Inflammatory macrophage treated with lipopolysaccharide for 4 hours (primary cell): ENCODE results near the gene CILP2.

Source experiments
- DNase-seq: peaks from one replicate; pipeline ENCODE4 v3.0.0-alpha.2; 2020

The CILP2 gene

GRCh38 chr19:19531951-19532805 lies 5.9 kb upstream of the CILP2 start:
- DNase-seq: peak; percentile 71

DNA sequence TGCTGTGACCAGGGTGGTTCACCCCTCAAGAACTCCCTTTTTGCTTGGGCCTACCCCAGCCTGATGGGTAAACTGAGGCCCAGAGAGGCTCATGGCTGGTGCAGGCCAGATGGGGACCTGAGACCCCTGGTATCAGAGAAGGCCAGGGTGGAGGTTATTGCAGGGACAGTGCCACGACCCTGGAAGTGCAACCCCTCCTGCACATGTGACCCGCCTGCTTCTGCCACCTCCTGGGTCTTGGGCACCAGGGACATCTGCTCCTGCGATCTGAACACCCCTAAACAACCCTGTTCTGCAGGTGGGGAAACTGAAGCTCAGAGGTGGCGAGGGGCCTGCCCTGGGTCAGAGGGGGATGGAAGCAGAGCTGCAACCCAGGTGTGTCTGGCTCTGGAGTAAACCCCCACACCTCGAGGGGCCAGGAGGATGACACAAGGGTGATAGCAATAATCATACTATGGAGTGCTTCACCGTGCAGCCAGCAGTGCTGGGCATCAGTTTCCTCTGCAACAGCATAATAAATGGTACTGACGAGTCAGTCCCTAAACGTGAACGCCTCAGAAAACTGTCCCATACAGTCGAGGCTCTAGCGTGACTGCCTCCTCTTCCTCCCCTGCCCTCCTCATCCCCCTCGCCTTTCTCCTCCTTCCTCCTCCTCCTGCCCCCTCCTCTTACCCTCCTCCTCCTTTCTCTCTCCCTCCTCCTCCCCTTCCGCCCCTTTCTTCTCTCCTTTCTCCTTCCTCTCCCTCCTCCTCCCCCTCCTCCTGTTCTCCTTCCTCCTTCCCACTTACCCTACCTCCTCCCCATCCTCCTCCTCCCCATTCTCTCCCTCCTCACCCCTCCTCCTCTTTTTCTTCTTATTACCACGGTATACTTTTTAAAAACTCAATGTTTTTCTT lies 5.0 kb upstream of the CILP2 start:
- no peak for DNase-seq

DNA sequence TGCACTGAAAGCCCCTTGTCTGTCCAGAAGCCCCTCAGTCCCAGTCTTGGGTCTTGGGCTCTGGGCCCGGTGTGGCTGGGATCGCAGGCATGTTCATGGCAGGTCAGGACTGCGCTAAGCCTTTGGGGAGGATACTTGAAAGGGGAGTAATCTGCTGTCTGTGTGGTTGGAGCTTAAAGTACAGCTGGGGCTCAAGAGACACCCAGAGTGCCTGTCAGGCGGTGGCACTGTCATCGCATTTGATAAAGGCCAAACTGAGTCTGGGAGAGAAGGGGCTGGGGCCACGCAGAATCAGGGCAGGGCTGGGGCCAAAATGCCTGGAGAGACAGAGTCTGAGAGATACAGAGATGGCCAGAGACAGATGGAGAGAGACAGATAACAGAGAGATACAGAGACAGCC lies 4.2 kb upstream of the CILP2 start:
- no peak for DNase-seq

GRCh38 chr19:19534556-19535265 lies 3.4 kb upstream of the CILP2 start:
- DNase-seq: no peak

DNA sequence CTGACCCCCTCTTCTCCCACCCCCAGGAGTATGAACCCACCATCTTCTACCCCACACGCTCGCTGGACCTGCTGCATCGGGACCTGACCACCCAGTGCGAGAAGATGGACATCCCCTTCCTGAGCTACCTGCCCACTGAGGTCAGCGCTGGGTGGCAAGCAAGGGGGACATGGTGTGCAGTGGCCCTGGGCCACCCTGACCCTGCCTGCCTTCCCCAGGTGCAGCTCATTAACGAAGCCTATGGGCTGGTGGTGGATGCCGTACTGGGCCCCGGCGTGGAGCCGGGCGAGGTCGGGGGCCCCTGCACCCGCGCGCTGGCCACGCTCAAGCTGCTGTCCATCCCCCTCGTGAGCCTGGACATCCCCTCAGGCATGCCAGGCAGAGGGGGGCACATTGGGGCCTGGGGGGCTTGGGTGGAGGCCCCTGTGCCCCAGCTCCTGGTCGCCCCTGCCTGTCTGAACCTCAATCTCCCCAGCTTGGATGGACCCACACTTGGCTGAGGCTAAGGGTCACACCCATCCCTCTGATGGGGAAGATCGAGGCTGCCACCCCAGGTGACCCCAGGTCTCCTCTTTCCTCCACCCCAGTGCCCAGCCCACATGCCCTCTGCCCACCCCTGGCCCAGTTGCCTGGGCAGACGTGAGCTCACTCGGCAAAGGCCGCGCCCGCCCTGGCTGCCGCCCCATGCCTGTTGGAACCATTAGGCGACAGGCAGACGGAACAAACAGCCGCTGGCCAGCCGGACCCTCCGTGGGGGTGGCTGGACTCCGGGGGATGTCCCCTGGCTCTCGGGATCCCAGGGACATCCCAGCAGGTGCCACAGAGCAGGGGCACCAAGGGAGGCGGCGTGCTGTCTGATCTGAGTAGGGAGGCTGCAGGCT lies 2.5 kb upstream of the CILP2 start:
- DNase-seq: no peak

DNA sequence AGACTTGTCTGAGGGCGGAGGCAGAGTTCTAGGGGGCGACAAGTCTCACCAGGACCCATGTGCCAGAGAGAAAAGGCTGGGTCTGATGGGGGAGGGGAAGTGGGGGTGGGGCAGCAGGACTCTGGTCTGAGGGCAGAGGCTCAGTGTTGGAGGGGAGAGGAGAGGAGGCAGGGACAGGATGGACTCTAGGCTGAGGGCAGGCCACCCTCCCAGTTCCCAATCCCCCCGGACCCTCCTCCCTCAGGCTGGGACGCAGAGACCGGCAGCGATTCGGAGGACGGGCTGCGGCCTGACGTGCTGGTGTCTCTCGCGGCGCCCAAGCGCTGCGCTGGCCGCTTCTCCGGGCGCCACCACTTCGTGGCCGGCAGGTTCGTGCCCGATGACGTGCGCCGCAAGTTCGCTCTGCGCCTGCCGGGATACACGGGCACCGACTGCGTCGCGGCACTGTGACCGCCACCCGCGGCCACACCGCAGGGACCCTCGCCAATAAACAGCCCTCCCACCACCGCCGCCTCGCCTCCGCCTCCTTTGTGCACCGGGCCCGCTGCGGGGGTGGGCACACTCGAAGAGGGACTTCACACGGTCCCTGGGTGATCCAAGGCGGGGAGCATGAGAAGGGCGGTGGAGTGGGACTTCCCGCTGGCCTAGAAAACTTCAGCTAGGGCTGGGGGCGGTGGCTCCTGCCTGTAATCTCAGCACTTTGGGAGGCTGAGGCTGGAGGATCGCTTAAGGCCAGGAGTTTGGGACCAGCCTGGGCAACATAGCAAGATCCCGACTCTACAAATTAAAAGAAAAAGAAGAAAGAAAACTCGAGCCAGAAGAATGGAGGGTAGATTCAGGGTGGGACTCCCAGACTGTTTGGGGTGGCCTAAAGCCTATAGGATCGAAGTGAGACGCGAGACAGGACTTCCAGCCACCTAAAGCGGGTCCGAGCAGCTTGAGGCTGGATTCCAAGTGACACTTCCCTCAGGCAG lies 703 bp upstream of the CILP2 start:
- DNase-seq: no peak

DNA sequence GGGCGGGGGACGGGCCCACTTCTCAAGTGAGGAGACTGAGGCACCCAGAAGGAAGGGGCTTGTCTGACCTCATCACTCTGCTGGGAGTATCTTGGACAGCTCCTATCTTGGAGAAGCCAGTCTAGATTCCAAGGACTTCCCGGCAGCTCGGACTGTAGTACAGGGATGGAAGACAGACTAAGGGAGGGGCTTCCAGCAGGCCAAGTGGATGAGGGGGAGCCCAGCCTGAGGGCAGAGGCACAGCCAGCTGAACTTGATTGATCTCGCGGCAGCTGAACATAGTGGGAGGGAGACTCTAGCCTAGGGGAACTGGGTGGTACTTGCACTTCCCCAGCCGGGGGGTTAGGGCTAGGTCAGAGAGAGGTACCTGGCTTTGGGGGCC lies 711 bp downstream of the CILP2 start:
- DNase-seq: no peak

DNA sequence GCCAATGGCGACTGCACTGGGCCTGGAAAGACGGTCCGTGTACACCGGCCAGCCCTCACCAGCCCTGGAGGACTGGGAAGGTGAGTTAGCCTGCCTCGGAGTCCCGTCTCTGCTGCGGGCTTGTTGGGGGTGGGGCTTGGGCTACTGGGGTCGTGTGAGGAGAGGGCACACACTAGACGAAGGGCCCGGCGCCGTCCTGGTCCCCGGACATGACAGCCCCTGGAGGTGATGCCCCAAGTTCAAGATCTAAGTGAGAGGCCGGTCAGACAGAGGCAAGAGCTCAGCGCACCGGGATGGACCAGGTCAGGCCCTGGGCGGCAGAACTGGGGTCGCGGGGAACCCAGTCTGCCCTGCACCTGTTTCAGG lies 1.6 kb downstream of the CILP2 start:
- DNase-seq: no peak

GRCh38 chr19:19540064-19540714 lies 2.1 kb downstream of the CILP2 start:
- DNase-seq: peak; percentile 86

DNA sequence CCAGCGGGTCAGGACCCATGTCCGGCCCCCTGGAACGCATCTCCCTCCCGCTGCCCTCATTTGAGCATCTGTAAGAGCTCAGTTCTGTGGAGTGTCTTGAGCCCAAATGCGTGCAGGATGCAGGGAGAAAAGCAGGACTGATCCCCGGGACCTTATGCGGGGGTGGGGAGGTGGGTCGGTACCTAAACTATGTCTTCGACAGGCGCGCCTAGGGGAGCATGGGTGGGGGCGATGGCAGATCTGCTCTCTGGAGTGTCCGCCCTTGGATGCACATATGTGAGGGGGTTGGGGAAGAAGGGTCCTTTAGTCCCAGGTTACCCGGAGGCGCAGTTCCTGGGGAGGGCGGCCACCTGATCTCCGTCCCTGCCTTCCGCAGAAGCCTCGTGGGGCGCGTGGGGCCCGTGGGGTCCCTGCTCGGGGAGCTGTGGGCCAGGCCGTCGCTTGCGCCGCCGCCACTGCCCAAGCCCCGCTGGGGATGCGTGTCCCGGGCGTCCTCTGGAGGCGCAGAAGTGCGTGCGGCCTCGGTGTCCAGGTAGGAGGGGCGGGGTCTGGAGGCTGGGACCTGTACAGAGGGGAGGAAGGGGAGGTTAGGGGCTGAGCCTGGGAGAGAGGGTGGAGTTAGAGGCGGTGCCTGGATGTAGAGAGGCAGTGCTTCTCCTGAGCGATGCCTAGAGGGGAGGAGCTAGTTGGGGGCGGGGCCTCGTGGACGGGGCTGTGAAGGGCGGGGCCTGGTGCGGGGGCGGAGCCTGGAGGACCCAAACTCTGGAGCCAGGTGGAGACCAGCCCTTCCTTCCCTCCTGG lies 2.9 kb downstream of the CILP2 start:
- DNase-seq: peak; percentile 38

GRCh38 chr19:19541616-19542015 lies 3.6 kb downstream of the CILP2 start:
- DNase-seq: no peak

GRCh38 chr19:19542507-19542906 lies 4.4 kb downstream of the CILP2 start:
- peak; percentile 70 for DNase-seq

GRCh38 chr19:19543101-19543500 lies 5.0 kb downstream of the CILP2 start:
- DNase-seq: no peak

- DNase-seq: no peak
Observed at GRCh38 chr19:19543640-19544039, 5.6 kb downstream of the CILP2 start.

GRCh38 chr19:19544257-19544953 lies 6.3 kb downstream of the CILP2 start:
- no peak for DNase-seq

DNA sequence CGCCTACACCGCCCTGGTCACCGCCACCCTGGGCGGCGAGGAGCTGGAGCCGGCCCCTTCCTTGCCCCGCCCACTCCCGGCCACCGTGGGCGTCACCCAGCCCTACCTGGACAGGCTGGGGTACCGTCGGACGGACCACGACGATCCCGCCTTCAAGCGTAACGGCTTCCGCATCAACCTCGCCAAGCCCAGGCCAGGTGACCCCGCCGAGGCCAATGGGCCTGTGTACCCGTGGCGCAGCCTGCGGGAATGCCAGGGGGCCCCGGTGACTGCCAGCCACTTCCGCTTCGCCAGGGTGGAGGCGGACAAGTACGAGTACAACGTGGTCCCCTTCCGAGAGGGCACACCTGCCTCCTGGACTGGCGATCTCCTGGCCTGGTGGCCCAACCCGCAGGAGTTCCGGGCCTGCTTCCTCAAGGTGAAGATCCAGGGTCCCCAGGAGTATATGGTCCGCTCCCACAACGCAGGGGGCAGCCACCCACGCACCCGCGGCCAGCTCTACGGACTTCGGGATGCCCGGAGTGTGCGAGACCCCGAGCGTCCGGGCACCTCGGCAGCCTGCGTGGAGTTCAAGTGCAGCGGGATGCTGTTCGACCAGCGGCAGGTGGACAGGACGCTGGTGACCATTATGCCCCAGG lies 7.0 kb downstream of the CILP2 start:
- no peak for DNase-seq

- DNase-seq: no peak
Observed at GRCh38 chr19:19545707-19546106, 7.6 kb downstream of the CILP2 start.

- DNase-seq: no peak
Observed at GRCh38 chr19:19546751-19547162, 8.7 kb downstream of the CILP2 start.
